ENCODE data around the gene SUSD6.

The SUSD6 gene

GRCh38 chr14:69572030-69572840 lies 39.2 kb upstream of the SUSD6 start:
- DNase-seq (ENCODE audit: insufficient read length, low spot score) (no peak), FAIRE-seq (no peak)
- no peak for TF ChIP-seq CTCF (IDR thresholded peaks at IDR 0.05; ENCODE audit: insufficient read depth, missing control alignments)

- no peak for TF ChIP-seq CTCF (IDR thresholded peaks at IDR 0.05; ENCODE audit: insufficient read depth, missing control alignments)
- FAIRE-seq (no peak), DNase-seq (ENCODE audit: insufficient read length, low spot score) (no peak)
These were observed 38.6 kb upstream of the SUSD6 start for GRCh38 chr14:69572841-69573135.

- no peak for FAIRE-seq
- DNase-seq (ENCODE audit: insufficient read length, low spot score): peak; percentile 69
- TF ChIP-seq CTCF (IDR thresholded peaks at IDR 0.05; ENCODE audit: insufficient read depth, missing control alignments): no peak
These were observed 38.1 kb upstream of the SUSD6 start for GRCh38 chr14:69573205-69573830.

GRCh38 chr14:69573831-69574262 lies 37.5 kb upstream of the SUSD6 start:
- FAIRE-seq (peak; percentile 35), DNase-seq (ENCODE audit: insufficient read length, low spot score) (peak; percentile 76)
- no peak for TF ChIP-seq CTCF (IDR thresholded peaks at IDR 0.05; ENCODE audit: insufficient read depth, missing control alignments)

GRCh38 chr14:69574263-69574953 lies 37.0 kb upstream of the SUSD6 start, which contains the start of gene CCDC177:
TSS of gene CCDC177 (minus strand) at chr14:69574871. CDS start at chr14:69573622, 1,249 bp downstream.
- DNase-seq (ENCODE audit: insufficient read length, low spot score): peak; percentile 56
- no peak for FAIRE-seq
- TF ChIP-seq CTCF (IDR thresholded peaks at IDR 0.05; ENCODE audit: insufficient read depth, missing control alignments): peak; percentile 81

- DNase-seq (ENCODE audit: insufficient read length, low spot score): no peak
- no peak for TF ChIP-seq CTCF (IDR thresholded peaks at IDR 0.05; ENCODE audit: insufficient read depth, missing control alignments)
- no peak for FAIRE-seq
These were observed 36.5 kb upstream of the SUSD6 start for GRCh38 chr14:69574954-69575295.
